ENCODE measurements around the gene TOP3B.

DNA sequence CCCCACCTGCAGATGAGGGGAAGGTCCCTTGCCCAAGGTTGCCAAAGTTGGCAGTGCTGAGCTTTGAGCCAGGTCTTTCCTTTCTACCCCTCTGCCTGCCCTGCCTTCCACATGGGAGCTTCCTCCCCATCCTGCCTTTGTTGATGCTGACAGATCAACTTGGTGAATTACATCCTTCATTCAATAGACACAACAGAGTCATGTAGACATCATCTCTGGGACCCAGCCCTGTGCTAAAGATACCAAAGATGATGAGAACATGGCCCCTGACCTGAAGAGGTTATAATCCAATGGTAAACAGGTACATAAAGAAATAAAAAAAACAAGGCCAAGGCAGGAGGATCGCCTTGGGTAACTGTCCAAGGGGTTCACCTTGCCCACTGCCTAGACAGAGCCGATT, 72.7 kb downstream of the TOP3B start:
- TF ChIP-seq CTCF (conservative IDR thresholded peaks at IDR 0.05; ENCODE audit: low read depth, low read length) (no peak), EZH2 (IDR thresholded peaks at IDR 0.05; ENCODE audit: low read length, unreplicated experiment) (no peak)

All from PC-3 (cell line).